K562 (cell line): Measurements from ENCODE around the gene PAPOLB.

Source experiments
- HNRNPUL1 ChIP-seq: fragments of 200-400 bp; formaldehyde crosslinking; IDR thresholded peaks from 2 replicates; pipeline ENCODE4 v1.6.1; 2017; ENCODE audit warnings: low read length
- LCOR ChIP-seq: sonication (generic); formaldehyde crosslinking; IDR thresholded peaks from 2 replicates; pipeline ENCODE4 v1.8.0; 2022; ENCODE audit warnings: mild to moderate bottlenecking, missing genetic modification reagents
- MTA3 ChIP-seq: fragments of 450-650 bp; formaldehyde crosslinking; IDR thresholded peaks from 2 replicates; pipeline ENCODE4 v1.6.1; 2017; ENCODE audit warnings: mild to moderate bottlenecking, borderline replicate concordance
- POU5F1 ChIP-seq: fragments of 150-350 bp; IDR thresholded peaks from 2 replicates; pipeline ENCODE4 v1.6.1; 2014; ENCODE audit warnings: borderline replicate concordance, low read length, low read depth, mild to moderate bottlenecking; ENCODE audit not compliant: partially characterized antibody

DNA sequence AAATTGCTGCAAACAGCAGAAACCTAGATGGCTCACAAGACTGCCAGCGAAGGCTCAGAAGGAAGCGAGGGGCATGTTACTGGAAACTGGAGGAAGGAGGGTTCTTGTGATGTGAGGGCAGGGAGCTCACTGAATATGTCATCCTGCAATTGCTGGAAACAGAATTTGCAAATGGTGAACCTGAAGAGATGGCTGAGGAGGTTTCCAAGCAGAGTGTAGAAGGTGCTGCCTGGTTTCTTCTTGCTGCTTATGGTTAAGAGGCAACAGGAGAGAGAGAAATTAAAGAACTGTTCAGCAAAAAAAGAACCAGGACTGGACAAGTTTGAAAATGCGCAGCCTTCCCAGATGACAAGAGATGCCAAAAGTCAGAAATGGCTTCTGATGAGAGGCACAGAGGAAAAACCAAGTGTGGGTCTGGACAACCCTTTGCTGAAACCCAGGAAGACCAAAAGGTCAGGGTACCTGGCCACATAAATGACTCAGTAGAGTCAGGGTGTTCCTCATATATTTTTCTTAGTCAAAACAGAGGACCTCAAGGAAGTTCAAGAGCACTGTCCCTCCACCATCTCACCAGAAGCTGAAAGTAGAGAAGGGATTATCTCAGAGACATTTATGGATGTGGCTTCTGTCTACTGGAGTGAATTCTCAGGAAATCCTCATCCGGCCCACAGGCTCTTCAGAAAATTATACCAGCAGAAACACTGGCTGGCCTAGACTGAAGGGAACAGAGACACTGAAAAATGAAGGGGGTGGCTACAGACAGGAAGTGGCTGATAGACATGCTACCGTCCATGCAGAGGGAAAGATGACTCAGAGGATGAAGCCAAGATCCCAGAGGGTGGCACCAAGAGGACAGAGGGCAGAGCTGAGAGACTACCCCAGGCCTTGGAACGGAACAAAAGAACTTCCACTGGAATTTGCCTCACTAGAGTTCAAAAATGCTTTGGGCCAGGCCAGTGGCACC lies 10.1 kb downstream of the PAPOLB start:
- TF ChIP-seq LCOR (CRISPR knock-in tag): no peak
- TF ChIP-seq MTA3: no peak
- TF ChIP-seq HNRNPUL1: no peak
- TF ChIP-seq POU5F1: no peak
